SIG-M5 treated with dmso at 0.1 percent for 504 hours (cell line): ENCODE measurements around the gene TGM6.

Experiments used
- DNase-seq: peaks from one replicate; lab custom pipeline; 2025; ENCODE audit not compliant: unreplicated experiment; lab: John Stamatoyannopoulos, UW

Gene TGM6

GRCh38 chr20:2480381-2480780 lies 99.7 kb downstream of the TGM6 start:
- no peak for DNase-seq
